DND-41 (cell line): ENCODE data around the gene RTN4IP1.

Source experiments
- ATAC-seq: fragments of 200-7000 bp; cut with Tn5 transposase; 3 replicates; pipeline ENCODE4 v1.9.1; 2021; ENCODE audit warnings: low read depth; ENCODE audit not compliant: insufficient read depth
- DNase-seq: peaks from one replicate; pipeline ENCODE4 v3.0.0-alpha.2; 2020
- H2AFZ ChIP-seq: 2 replicates; pipeline ENCODE4 v1.6.0; 2012; ENCODE audit warnings: low read depth, low read length
- H3K27ac ChIP-seq: 2 replicates; pipeline ENCODE4 v1.5.1; 2012; ENCODE audit warnings: low read length, inconsistent platforms
- H3K27me3 ChIP-seq: fragments of 200-600 bp; sonication (generic); 2 replicates; pipeline ENCODE4 v1.6.0; 2012; ENCODE audit warnings: low read length, mild to moderate bottlenecking, inconsistent platforms; ENCODE audit not compliant: insufficient read depth, poor library complexity
- H3K36me3 ChIP-seq: 2 replicates; pipeline ENCODE4 v1.5.1; 2012; ENCODE audit warnings: low read length, inconsistent platforms; ENCODE audit not compliant: insufficient read depth
- H3K4me1 ChIP-seq: 2 replicates; pipeline ENCODE4 v1.5.1; 2012; ENCODE audit warnings: mild to moderate bottlenecking, low read length; ENCODE audit not compliant: insufficient read depth
- H3K4me2 ChIP-seq: 2 replicates; pipeline ENCODE4 v1.6.0; 2012; ENCODE audit warnings: mild to moderate bottlenecking, moderate library complexity, low read length, inconsistent platforms; ENCODE audit not compliant: insufficient read depth
- H3K4me3 ChIP-seq, 2 experiments: fragments of 200-600 bp in 1 of 2; shearing (Covaris generic) in 1 of 2; 2 replicates each; pipeline ENCODE4 v1.5.1; 2012 to 2016; ENCODE audit warnings: inconsistent platforms in 2 of 2, low read length in 2 of 2, mild to moderate bottlenecking in 2 of 2, low read depth in 1 of 2, moderate library complexity in 1 of 2
- H3K79me2 ChIP-seq: 2 replicates; pipeline ENCODE4 v1.6.0; 2012; ENCODE audit warnings: low read length, inconsistent platforms; ENCODE audit not compliant: insufficient read depth
- H3K9ac ChIP-seq: 2 replicates; pipeline ENCODE4 v1.6.0; 2012; ENCODE audit warnings: low read depth, mild to moderate bottlenecking, inconsistent platforms, low read length, moderate library complexity
- H3K9me3 ChIP-seq: 2 replicates; pipeline ENCODE4 v1.5.1; 2012; ENCODE audit warnings: low read length, moderate library complexity, mild to moderate bottlenecking, inconsistent platforms; ENCODE audit not compliant: insufficient read depth, severe bottlenecking
- H4K20me1 ChIP-seq: 2 replicates; pipeline ENCODE4 v1.6.0; 2012; ENCODE audit warnings: low read length; ENCODE audit not compliant: insufficient read depth
- EZH2 ChIP-seq: IDR thresholded peaks from 3 replicates; pipeline ENCODE4 v1.6.1; 2012; ENCODE audit warnings: borderline replicate concordance, low read depth, mild to moderate bottlenecking, moderate library complexity, low read length, inconsistent platforms; ENCODE audit not compliant: severe bottlenecking
- TF ChIP-seq, protein P1 (sequence below): IDR thresholded peaks from 2 replicates; pipeline ENCODE4 v1.5.1; 2012; ENCODE audit warnings: borderline replicate concordance, low read length, moderate library complexity, mild to moderate bottlenecking; ENCODE audit not compliant: poor library complexity, severe bottlenecking; ENCODE audit errors: extremely low read depth

The RTN4IP1 gene

DNA sequence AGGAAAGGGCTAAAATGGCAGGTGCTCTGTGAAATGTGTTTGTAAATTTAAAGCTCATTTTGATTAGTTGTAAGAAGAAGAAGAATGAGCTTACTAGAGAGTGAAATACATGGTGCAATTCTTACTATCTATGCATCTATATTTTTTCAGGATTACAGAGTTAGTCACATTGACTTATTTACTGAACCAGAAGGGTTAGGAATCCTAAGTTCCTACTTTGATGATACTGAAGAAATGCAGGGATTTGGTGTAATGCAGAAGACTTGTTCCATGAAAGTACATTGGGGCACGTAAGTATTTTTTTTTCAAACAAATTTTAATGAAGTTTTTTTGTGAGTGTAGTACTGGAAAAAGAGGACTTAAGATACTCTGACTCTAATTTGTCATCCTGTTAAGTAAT lies 99.3 kb downstream of the RTN4IP1 start:
- no peak for TF ChIP-seq EZH2
- TF ChIP-seq, protein P1, sequence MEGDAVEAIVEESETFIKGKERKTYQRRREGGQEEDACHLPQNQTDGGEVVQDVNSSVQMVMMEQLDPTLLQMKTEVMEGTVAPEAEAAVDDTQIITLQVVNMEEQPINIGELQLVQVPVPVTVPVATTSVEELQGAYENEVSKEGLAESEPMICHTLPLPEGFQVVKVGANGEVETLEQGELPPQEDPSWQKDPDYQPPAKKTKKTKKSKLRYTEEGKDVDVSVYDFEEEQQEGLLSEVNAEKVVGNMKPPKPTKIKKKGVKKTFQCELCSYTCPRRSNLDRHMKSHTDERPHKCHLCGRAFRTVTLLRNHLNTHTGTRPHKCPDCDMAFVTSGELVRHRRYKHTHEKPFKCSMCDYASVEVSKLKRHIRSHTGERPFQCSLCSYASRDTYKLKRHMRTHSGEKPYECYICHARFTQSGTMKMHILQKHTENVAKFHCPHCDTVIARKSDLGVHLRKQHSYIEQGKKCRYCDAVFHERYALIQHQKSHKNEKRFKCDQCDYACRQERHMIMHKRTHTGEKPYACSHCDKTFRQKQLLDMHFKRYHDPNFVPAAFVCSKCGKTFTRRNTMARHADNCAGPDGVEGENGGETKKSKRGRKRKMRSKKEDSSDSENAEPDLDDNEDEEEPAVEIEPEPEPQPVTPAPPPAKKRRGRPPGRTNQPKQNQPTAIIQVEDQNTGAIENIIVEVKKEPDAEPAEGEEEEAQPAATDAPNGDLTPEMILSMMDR = no peak
- Histone ChIP-seq H3K9me3 (no peaks in the 10 kb centered on the region), H2AFZ (no peak overlapping the region), H3K4me1 (peaks cover 12% of the 10 kb centered on the region), H3K27me3 (no peaks in the 10 kb centered on the region), H3K27ac (no peak overlapping the region), H3K4me3 (no peak overlapping the region), H3K79me2 (peaks cover 2% of the 10 kb centered on the region; the same call in 1 of the 2 replicates), H3K4me2 (no peak overlapping the region), H3K36me3 (peaks cover 51% of the 10 kb centered on the region), H4K20me1 (no peaks in the 10 kb centered on the region), H3K9ac (no peak overlapping the region)
- ATAC-seq (no peak), DNase-seq (no peak)

DNA sequence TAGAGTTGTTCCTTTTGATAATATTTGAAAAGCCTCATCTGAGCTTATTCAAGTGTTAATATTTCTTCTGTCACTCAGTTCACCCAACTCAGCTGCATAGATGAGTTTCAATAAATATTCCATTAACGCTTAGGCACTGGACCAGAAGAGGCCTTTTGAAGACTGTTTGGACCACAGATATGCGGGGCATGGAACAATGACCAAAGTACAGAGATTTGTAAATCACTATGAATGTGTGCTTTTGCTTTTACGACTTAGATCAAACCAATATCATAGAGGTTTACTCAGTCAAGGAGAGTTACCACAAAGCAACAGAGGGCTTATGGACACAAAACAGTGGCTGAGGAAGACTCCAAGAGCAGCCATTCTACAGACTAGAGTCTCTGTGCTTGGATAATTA lies 99.9 kb downstream of the RTN4IP1 start:
- no peaks in the 10 kb centered on the region for H3K27me3 ChIP-seq
- ATAC-seq = no peak
- no peak overlapping the region for H3K9ac ChIP-seq
- H3K4me1 ChIP-seq = peaks cover 18% of the 10 kb centered on the region
- no peak overlapping the region for H3K4me2 ChIP-seq
- peaks cover 50% of the 10 kb centered on the region for H3K36me3 ChIP-seq
- H2AFZ ChIP-seq = no peak overlapping the region
- H4K20me1 ChIP-seq = no peaks in the 10 kb centered on the region
- no peak overlapping the region for H3K27ac ChIP-seq
- H3K4me3 ChIP-seq = no peak overlapping the region
- H3K9me3 ChIP-seq = no peaks in the 10 kb centered on the region
- no peak for DNase-seq
- TF ChIP-seq EZH2 = no peak
- TF ChIP-seq, protein P1 = no peak
- peaks cover 4% of the 10 kb centered on the region; the same call in 1 of the 2 replicates for H3K79me2 ChIP-seq

DNA sequence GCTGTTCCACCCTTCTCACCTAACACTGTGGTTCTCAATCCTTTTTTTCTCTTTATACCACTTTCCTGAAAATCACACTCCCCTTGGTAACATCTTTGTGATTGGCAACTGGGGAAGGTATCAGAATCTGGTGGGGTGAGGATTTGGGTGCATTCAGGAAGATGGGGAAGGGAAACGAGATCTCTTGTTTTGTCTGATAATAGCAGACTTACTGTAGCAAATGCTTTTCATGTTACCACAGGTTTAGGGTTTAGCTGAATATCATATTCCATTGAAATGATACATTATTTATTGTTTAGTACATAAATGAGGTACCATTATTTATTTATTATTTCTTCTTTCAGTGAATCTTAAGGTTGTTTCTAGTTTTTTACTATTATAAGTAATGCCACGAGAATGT lies 100.8 kb downstream of the RTN4IP1 start:
- H3K27me3 ChIP-seq = no peaks in the 10 kb centered on the region
- no peaks in the 10 kb centered on the region for H4K20me1 ChIP-seq
- no peak overlapping the region for H3K27ac ChIP-seq
- no peaks in the 10 kb centered on the region for H3K9me3 ChIP-seq
- H3K4me1 ChIP-seq = peaks cover 27% of the 10 kb centered on the region
- TF ChIP-seq, protein P1 = no peak
- no peak for TF ChIP-seq EZH2
- H3K4me3 ChIP-seq = no peak overlapping the region
- no peak overlapping the region for H2AFZ ChIP-seq
- H3K36me3 ChIP-seq = peaks cover 48% of the 10 kb centered on the region
- no peak for ATAC-seq
- DNase-seq = no peak
- H3K79me2 ChIP-seq = peaks cover 8% of the 10 kb centered on the region; the same call in 1 of the 2 replicates
- H3K9ac ChIP-seq = no peak overlapping the region
- no peak overlapping the region for H3K4me2 ChIP-seq

DNA sequence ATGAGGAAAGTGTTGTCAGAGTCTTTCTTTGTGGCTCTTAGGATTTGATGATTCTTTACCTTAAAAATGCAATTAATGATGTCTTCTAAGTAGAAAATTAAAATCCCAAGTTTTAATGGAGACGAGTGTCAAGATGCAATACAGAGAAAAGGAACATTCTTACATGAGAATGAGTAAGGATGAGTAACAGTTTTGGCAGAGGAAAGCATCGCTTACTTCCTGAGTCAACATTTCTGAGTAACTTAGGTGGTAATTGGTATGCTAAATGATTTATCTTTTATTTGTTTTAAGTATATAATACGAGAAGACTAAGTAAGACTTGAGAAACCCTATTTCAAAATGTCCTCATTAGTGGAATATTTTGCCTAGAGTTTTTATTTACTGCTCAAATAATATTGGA lies 101.3 kb downstream of the RTN4IP1 start:
- no peak overlapping the region for H3K4me2 ChIP-seq
- no peak overlapping the region for H3K9ac ChIP-seq
- H2AFZ ChIP-seq = no peak overlapping the region
- no peaks in the 10 kb centered on the region for H3K9me3 ChIP-seq
- DNase-seq = no peak
- H3K4me1 ChIP-seq = peaks cover 33% of the 10 kb centered on the region
- TF ChIP-seq, protein P1 = no peak
- TF ChIP-seq EZH2 = no peak
- H3K36me3 ChIP-seq = peaks cover 42% of the 10 kb centered on the region
- H3K27ac ChIP-seq = no peak overlapping the region
- no peak for ATAC-seq
- H3K27me3 ChIP-seq = no peaks in the 10 kb centered on the region
- H3K4me3 ChIP-seq = no peak overlapping the region
- no peaks in the 10 kb centered on the region for H4K20me1 ChIP-seq
- peaks cover 13% of the 10 kb centered on the region for H3K79me2 ChIP-seq
